GM19328 (cell line): ENCODE measurements around the gene SPIN1.
"Not testable (repeated sequence)": the region's sequence is repeated elsewhere in the genome, so short reads cannot be mapped to it uniquely, and the experiment has no call there.

Source experiments
- ATAC-seq: cut with Tn5 transposase; IDR thresholded peaks from one replicate; pipeline ENCODE4 v1.9.1; 2021; ENCODE audit warnings: mild to moderate bottlenecking, moderate library complexity; ENCODE audit not compliant: unreplicated experiment

SPIN1 gene

DNA sequence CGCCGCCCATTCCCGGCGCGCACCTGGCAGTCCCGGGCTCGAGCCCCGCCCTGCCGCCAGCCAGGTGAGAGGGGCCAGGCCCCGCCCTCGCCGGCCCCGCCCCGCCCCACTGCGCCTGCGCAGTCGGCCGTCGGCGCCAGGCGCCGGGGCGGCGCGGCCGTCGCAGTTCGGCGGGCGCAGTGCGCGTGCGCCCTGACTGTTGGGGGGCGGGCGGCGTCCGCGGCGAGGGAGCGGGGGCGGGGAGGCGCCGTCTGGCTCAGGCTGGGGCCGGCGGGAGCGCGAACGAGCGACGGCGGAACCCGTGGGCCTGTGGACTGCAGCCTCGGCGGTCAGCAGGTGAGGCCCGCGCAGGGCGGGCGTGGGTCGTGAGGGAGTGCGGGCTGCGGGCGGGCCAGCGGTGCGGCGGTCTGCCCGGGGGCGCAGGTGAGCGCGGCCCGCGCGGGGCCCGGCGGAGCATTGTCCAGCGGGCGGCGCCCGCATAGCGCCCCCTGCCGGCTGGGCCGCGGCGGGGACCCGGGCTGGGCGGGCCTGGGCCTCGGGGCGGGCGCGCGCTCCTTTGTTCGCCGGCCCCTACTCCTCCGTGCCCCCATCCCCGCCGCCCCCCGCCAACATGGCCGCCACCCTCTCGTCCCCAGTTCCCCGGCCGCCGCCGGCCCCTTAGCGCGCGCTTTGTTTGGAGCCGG, at the start of gene SPIN1:
TSS of gene SPIN1 (plus strand) at position 242 of the 683 bp plus-strand sequence. CDS start 38,096 bp downstream, outside the sequence.
- ATAC-seq = peak; percentile 89

DNA sequence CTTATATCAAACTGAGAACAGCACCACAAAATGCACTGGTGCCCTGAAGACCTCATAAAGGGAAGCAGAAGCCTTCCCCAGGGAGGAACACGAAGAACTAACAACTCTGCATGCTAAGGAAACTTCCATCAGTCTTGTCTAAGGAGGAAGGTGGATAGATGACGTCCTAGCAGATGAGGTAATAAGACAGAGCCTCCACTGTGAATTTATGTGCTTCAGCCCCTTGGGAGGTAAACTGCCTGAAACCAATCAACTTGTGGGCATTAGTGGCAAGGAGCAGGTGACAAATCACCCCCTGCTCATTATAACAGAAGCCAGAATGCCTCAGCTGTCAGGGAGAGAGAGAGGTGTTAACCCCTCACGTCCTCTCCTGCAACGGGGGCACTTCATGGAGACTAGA, 48.9 kb upstream of the SPIN1 start:
- no peak for ATAC-seq

DNA sequence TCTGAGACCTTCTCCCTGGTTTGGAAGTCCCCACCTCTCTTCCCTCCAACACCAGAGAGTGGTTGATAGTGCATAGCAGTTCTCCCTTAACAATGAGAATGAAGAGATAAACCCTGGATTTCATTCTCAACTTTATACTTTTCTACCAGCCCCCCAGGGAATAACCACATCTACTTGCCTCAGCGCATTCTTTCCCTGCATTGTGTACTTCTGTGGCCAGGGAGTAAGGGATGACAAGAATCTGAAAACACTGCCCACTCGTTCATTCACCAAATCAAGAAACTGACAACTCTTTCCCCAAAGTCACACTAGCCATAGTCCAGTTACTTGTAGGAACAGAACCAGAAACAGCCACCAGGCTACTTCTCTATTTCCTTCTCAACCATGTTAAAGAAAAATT, 46.0 kb upstream of the SPIN1 start:
- no peak for ATAC-seq

DNA sequence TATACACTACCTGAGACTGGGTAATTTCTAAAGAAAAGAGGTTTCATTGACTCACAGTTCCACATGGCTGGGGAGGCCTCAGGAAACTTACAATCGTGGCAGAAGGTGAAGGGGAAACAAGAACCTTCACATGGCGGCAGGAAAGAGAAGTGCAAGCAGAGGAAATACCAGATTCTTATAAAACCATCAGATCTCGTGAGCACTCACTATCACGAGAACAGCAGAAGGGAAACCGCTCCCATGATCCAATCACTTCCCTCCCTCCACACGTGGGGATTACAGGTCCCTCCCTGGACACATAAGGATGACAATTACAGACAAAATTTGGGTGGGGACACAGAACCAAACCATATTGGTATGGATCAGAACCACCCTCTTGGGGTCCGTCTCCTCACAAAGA, 44.2 kb upstream of the SPIN1 start:
- no peak for ATAC-seq

DNA sequence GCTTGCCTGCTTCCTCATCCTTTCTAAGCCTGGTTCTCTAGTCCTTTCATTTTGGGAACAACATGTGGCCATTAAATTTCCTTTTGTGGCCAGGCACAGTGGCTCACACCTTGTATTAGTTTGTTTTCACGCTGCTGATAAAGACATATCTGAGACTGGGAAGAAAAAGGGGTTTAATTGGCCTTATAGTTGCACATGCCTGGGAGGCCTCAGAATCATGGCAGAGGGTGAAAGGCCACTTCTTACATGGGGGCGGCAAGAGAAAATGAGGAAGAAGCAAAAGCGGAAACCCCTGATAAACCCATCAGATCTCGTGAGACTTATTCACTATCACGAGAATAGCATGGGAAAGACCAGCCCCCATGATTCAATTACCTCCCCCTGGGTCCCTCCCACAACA, 37.9 kb upstream of the SPIN1 start:
- ATAC-seq = not testable (repeated sequence)

DNA sequence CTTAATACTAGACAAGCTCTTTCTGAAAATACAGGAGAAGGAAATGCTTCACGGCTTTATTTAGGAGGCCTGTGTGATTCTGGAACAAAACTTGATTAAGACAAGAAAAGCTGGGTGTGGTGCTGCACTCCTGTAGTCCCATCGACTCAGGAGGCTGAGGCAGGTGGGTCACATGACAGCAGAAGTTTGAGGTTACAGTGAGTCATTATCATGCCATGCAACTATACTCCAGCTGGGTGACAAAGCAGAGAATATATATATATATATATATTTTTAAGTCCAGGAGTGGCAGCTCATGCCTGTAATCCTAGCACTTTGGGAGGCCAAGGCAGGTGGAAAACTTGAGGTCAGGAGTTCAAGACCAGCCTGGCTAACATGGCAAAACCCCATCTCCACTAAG, 33.1 kb upstream of the SPIN1 start:
- ATAC-seq = no peak

DNA sequence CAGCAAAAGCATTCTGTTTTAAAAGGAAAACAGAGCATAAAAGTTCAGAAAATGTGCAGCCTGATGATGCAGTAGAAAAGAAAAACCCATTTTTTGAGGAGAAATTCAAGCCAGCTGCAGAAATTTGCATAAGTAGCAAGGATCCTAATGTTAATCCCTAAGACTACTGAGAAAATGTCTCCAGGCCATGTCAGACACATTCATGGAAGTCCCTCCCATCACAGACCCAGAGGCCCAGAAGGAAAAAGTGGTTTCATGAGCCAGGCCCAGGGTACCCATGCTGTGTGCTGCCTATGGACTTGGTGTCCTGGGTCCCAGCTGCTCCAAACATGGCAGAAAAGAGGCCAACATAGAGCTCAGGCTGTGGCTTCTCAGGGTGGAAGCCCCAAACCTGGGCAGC, 31.0 kb upstream of the SPIN1 start:
- ATAC-seq = not testable (repeated sequence)

DNA sequence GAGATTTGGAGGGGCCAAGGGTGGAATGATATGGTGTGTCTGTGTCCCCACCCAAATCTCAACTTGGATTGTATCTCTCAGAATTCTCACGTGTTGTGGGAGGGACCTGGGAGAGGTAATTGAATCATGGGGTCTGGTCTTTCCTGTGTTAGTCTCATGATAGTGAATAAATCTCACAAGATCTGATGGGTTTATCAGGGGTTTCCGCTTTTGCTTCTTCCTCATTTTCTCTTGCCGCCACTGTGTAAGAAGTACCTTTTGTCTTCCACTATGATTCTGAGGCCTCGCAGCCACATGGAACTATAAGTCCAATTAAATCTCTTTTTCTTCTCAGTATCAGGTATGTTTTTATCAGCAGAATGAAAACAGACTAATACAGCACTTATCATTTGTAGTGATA, 29.5 kb upstream of the SPIN1 start:
- no peak for ATAC-seq

DNA sequence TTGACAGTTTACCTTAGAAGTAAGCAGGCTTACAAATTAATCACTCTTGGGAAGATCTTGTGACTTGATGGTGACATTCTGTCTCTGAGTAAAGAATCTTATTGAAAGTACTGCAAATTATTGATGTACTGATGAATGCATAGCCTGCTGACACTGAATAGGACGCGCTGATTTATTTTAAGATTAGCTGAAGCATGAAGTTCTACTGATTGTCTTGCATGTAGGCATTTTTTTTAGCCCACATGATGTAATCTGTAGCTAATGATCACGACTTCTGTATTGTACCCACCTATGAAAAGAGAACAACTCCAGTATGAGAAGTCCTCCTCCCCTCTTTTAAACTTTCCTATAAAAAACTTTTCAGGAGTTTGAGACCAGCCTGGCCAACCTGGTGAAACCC, 28.3 kb upstream of the SPIN1 start:
- ATAC-seq = no peak

DNA sequence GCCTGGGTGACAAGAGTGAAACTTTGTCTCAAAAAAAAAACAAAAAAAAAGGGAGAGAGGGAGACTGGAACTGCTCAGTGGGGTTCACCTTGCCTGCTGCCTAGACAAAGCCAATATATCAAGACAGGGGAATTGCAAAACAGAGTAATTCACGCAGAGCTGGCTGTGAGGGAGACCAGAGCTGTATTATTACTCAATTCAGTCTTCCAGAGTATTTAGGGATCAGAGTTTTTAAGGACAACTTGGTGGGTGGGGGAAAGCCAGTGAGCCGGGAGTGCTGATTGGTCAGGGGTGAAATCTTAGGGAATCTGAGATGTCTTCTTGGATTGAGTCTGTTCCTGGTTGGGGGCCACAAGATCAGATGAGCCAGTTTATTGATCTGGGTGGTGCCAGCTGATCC, 25.6 kb upstream of the SPIN1 start:
- no peak for ATAC-seq

DNA sequence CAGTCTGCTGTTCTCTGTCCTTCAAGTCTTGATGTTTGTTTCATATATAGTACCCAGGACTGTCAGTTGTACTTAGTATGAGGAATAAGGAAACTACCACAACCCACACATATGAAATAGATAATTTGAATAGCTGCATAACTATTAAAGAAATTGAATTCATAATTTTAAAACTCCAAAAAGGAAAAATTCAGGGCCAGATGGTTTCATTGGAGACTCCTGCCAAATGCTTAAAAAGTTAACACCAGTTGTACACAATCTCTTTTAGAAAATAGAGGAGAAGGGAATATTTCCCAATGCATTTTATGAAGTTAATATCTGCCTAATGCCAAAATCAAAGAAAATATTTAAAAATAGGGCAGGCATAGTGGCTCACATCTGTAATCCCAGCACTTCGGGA, 24.6 kb upstream of the SPIN1 start:
- ATAC-seq = no peak

DNA sequence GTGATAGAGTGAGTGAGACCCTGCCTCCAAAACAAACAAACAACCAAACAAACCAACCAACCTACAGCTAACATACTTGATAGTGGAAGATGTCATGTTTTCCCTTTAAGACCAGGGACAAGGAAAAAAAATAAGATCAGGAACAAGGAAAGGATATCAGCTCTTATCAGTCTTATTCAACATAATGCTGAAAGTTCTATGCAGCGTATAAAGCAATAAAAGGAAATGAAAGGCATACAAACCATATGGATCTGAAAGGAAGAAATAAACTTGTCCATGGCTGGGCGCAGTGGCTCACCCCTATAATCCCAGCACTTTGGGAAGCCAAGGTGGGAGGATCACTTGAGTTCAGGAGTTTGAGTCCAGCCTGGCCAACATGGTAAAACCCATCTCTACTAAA, 23.5 kb upstream of the SPIN1 start:
- no peak for ATAC-seq

DNA sequence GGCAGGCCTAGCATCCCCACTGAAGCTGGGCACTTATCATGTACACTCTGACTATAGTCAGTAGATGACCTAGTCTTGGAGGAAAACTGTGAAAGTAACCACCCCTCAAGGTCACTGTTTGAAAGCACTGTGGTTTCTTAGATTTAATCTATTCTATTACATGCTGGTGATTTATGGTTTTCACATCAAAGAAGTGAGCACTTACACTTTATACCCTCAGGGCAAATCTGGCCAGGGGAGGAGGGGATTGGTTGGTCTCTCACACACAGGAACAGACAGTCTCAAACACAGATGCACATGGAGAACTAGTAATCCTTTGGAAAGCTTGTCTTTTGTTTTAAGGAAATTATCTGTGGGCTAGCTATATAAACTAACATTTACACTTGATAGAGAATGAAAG, 17.9 kb upstream of the SPIN1 start:
- ATAC-seq = no peak

DNA sequence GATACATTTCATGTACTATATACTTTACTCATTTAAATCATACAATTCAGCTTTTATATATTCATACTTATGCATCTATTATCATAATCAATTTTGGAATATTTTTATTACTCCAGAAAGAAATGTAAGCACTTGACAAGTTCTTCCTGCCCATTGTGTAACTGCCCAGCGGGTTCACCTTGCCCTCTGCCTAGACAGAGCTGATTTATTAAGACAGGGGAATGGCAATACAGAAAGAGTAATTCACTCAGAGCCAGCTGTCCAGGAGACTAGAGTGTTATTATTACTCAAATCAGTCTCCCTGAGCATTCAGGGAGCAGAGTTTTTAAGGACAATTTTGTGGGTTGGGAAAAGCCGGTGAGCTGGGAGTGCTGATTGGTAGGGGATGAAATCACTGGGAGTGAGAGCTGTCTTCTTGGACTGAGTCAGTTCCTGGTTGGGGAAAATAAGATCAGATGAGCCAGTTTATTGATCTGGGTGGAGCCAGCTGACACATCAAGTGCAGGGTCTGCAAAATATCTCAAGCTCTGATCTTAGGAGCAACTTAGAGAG, 16.1 kb upstream of the SPIN1 start:
- ATAC-seq = no peak

DNA sequence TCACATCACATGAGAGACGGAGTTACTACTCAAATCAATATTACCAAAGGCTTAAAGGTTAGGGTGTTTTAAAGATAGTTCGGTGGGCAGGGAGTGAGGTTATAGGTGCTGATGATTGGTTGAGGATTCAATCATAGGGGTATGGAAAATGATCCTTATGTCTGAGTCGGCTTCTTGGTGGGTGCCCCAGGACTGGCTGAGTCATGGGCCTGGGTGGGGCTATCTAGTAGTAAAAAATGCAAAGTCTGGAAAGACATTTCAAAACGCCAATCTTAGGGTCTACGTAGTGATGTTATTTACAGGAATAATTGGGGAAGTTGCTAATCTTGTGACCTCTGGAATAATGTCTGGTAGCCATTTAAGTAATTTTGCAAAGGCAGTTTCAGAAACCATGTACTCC, 15.2 kb upstream of the SPIN1 start:
- no peak for ATAC-seq

DNA sequence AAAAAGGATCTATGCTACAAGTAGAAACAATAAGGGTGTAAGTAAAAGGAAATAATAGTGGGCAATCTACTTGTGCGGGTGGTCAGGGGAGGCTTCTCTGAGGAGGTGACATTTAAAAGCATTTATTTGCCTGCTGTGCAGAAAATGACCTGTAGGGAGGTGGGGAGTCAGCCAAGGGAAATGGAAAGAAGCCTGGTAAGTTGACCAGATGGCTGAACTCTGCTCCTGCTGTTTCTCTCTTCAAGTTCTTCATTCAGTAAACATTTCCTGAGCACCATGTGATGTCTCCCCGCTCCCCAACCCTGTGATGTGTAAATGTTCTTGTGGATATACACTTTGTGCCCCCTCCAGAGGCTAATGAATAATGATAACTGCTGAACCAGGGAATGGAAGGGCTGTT, 9.9 kb upstream of the SPIN1 start:
- ATAC-seq = no peak

DNA sequence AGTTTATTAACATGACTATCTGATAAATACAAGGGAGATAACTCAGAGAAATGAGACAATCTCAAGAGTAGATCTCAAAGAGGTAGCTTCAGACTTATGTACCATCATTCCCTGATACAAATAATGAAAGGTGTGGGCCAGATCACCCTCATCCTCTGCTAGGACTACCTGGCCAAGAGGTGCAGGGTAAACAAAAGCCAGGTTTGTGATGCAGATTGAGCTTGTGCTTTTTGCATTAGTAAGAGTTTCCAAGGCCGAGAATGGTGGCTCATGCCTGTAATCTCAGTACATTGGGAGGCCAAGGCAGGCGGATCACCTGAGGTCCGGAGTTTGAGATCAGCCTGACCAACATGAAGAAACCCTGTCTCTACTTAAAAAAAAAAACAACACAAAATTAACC, 8.9 kb upstream of the SPIN1 start:
- ATAC-seq = no peak

DNA sequence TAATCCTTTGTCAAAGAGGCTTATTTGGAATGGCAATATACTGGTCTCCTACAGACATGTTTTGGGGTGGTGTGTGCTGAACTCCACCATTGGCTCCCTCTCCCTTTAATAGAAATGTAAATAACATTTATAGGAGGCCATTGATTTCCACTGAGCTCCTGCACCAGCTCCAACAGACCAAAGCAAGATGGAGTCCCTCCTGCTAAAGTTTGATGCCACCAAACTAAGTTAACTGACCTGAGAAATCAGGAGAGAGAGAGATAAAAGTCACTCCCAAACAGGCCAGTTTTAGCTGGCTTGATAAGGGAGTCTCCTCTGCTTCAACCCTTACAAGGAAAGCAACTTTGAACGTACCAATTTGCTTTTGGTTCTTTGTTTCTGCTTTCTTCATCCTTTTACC, 8.1 kb upstream of the SPIN1 start:
- no peak for ATAC-seq

DNA sequence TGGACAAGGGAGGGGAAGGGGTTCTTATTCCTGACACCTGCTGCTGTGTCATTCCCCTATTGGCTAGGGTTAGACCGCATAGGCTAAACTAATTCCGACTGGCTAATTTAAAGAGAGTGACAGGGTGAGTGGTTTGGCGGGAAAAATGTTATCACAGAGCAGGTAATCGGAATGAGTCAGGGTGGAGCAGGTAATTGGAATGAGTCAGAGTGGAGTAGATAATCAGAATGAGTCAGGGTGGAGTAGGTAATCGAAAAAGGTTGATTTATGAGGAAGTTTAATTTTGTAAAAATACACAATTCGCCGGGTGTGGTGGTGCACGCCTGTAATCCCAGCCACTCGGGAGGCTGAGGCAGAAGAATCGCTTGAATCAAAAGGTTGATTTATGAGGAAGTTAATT, 6.9 kb upstream of the SPIN1 start:
- ATAC-seq = not testable (repeated sequence)

DNA sequence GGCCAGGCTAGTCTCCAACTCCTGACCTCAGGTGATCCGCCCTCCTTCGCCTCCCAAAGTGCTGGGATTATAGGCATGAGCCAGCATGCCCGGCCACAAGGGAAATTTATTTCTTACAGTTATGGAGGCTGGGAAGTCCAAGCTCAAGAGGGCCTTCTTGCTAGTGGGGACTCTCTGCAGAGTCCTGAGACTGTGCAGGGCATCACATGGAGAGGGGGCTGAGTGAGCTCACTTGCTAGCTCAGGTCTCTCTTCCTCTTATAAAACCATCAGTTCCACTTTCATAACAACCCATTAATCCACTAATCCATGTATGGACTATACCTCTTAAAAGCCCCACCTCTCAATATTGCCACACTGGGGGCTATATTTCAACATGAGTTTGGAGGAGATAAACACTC, 5.1 kb upstream of the SPIN1 start:
- no peak for ATAC-seq

DNA sequence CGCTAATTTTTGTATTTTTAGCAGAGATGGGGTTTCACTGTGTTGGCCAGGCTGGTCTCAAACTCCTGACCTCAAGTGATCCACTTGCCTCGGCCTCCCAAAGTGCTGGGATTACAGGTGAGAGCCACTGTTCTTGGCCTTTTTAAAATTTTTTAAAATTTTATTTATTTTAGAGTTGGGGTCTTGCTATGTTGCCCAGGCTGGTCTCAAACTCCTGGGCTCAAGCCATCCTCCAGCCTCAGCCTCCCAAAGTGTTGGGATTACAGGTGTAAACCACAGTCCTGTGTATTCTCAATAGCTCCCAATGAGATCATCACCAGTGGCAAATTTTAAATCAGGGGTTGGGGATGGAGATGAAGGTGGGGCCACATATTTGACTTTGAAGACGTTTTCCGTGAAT, 2.1 kb upstream of the SPIN1 start:
- not testable (repeated sequence) for ATAC-seq

DNA sequence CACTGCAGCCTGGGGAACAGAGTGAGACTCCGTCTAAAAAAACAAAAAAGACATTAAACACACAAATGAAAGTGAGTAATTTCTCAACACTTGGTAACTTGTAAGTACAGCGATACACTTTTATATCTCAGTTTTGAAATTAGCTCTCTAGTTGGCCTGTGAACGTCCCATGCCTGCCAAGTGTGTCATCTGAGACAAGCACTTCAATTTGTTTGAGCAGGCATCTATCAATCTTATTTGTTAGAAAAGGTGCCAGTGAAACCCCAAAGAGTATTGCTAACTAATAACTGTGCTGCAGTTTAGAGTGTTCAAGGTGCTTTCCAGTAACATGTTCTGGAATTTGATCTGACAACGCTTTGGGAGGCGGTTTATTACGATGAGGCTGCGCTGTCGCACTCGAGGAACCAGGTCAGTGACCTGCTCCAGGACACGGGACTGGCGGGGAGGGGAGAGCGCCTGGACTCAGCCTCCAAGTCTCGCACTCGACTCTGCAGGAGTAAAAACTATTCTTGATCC, 1.1 kb upstream of the SPIN1 start:
- ATAC-seq = no peak
